Stomach (tissue), 9 donors: ENCODE results near the gene TMEM8B. TPM values are rescaled to one million over a fixed set of nuclear protein-coding genes. Genes with fewer than 3 reads are reported as not detected.

Experiments
- DNase-seq, 2 donors: peaks; one replicate each; pipeline versions ENCODE4 v3.0.0 to v3.0.0-alpha.2; 2013 to 2019
- H3K27ac ChIP-seq, 5 donors: fragments of 200-600 bp in 4 of 5; sonication (generic) in 4 of 5; one replicate each; pipeline ENCODE4 v1.5.1; 2013 to 2019; ENCODE audit warnings: mild to moderate bottlenecking in 1 of 5, moderate library complexity in 1 of 5
- H3K27me3 ChIP-seq, 3 donors: fragments of 200-600 bp; sonication (generic); one replicate each; pipeline ENCODE4 v1.5.1; 2017 to 2019; ENCODE audit warnings: mixed run types in 1 of 3
- H3K36me3 ChIP-seq, 4 donors: fragments of 200-600 bp; sonication (generic); 1 replicate in 3 of 4; 2 replicates in 1 of 4; pipeline ENCODE4 v1.5.1; 2016 to 2019
- H3K4me1 ChIP-seq, 4 donors: fragments of 200-600 bp; sonication (generic); one replicate each; pipeline ENCODE4 v1.5.1; 2016 to 2019
- H3K4me3 ChIP-seq, 4 donors: fragments of 200-600 bp; sonication (generic) in 3 of 4; one replicate each; pipeline ENCODE4 v1.5.1; 2016 to 2019; ENCODE audit warnings: mild to moderate bottlenecking in 1 of 4
- H3K9me3 ChIP-seq, 4 donors: fragments of 200-600 bp; sonication (generic); one replicate each; pipeline ENCODE4 v1.5.1; 2016 to 2019
- EP300 ChIP-seq: sonication (generic); formaldehyde crosslinking; IDR thresholded peaks from one replicate; pipeline ENCODE4 v1.6.1; 2017; ENCODE audit warnings: antibody characterized with exemption
- POLR2A ChIP-seq, 4 donors: fragments of 450-650 bp; IDR thresholded peaks; one replicate each; pipeline ENCODE4 v1.6.1; 2016; ENCODE audit warnings: antibody characterized with exemption in 4 of 4, control low read depth in 2 of 4, mild to moderate bottlenecking in 1 of 4, moderate library complexity in 1 of 4
- POLR2AphosphoS5 ChIP-seq, 3 donors: sonication (generic); formaldehyde crosslinking; IDR thresholded peaks; one replicate each; pipeline ENCODE4 v1.6.1; 2016; ENCODE audit warnings: antibody characterized with exemption in 3 of 3
- WGBS, 5 donors: extraction: QIAGEN DNeasy Blood & Tissue Kit in 3 of 5; methylation state at CpG; one replicate each; pipeline versions ENCODE4 v1.1.5 to v1.1.7; 2013 to 2018; 5-methylcytosine and 5-hydroxymethylcytosine counted together
- intact Hi-C: fragments of 100-400 bp; cut with DNase I; formaldehyde crosslinking; loops from one replicate; pipeline ENCODE4 v1.15.1; 2023; ENCODE audit warnings: low total_unique reads
- polyA plus RNA-seq, 3 donors: library from polyadenylated mRNA; stranded (reverse); fragments of 200-250 nt; gene quantifications; one replicate each; pipeline ENCODE4 v1.2.3, GENCODE V29; 2013
- total RNA-seq, 5 donors: library from RNA; depleted of rRNA; stranded (reverse); fragments of >200 nt; gene quantifications; one replicate each; pipeline versions ENCODE4 v1.1.0 to v1.2.3, GENCODE V29; 2014 to 2016
- TF ChIP-seq, protein P1 (sequence below), 7 experiments: fragments of 450-650 bp in 4 of 7; fragments of 200-600 bp in 3 of 7; sonication (generic) in 3 of 7; IDR thresholded peaks; one replicate each; pipeline ENCODE4 v1.5.1; 2016 to 2019; ENCODE audit warnings: antibody characterized with exemption in 7 of 7, control low read depth in 2 of 7, mild to moderate bottlenecking in 1 of 7
- donor health status: healthy with polysubstance abuse.
- donor health status: Bipolar disorder and iron deficiency.
- donor health status: healthy.

TMEM8B gene
- total and polyA plus RNA-seq, 8 donors: 4.6 to 81.4 (median 8.1) TPM

DNA sequence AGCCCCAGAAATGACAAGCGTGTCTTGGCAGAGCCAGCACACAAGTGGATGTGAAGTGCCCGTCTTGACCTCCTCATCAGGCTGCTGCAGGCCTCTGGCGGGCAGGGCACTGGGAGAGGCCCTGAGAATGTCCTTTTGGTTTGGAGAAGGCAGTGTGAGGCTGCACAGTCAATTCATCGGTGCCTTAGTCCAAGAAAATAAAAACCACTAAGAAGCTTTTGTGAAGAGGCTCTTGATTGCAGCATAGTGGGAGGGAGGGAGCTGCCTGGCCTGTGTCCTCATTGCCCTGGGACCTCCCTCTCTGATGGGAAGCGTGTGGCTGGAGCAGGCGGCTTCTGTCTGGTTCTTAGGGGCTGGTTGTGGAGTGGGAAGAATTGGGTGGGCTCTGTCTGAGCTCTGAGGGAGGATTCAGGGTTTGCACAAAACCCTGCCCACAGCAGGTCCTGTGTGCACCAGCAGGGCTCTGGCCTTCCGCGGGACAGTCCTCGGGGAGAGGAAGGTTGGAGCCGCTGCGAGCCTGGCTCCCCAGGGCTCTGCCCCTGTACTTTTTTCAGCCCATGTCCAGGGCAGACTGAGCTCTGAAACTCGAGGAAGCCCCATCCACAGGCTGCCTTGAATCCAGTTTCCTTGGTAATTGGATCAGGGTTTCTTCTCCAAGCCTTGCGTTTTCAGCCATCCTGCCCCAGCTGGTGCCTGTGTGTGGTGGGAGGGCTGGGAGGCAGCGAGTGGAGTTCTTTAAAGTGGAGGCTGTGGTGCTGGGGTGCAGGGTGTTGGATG lies 78.1 kb downstream of the TMEM8B start:
- H3K4me3 ChIP-seq: peak overlapping the region in 2 of 4 donors; percentile 17 to 23
- peak in 1 of 2 donors; percentile 82 for DNase-seq
- H3K9me3 ChIP-seq: no peaks in the 10 kb centered on the region
- H3K4me1 ChIP-seq: peaks cover 66 to 87% (median 72%) of the 10 kb centered on the region in 4 donors
- TF ChIP-seq EP300 (no peak), POLR2AphosphoS5 (IDR thresholded peaks at IDR 0.05) (peak in 2 of 3 donors; percentile 6 to 49), POLR2A (IDR thresholded peaks at IDR 0.05) (no peak)
- TF ChIP-seq, protein P1, sequence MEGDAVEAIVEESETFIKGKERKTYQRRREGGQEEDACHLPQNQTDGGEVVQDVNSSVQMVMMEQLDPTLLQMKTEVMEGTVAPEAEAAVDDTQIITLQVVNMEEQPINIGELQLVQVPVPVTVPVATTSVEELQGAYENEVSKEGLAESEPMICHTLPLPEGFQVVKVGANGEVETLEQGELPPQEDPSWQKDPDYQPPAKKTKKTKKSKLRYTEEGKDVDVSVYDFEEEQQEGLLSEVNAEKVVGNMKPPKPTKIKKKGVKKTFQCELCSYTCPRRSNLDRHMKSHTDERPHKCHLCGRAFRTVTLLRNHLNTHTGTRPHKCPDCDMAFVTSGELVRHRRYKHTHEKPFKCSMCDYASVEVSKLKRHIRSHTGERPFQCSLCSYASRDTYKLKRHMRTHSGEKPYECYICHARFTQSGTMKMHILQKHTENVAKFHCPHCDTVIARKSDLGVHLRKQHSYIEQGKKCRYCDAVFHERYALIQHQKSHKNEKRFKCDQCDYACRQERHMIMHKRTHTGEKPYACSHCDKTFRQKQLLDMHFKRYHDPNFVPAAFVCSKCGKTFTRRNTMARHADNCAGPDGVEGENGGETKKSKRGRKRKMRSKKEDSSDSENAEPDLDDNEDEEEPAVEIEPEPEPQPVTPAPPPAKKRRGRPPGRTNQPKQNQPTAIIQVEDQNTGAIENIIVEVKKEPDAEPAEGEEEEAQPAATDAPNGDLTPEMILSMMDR (IDR thresholded peaks at IDR 0.05): no peak
- intact Hi-C loops: loop anchor here (5.0 kb wide), 1 partner anchor 40 kb away; no protein-coding TSS in a partner anchor
- 47 to 69% (median 57%) methylated on average over 12 to 14 of the region's 14 CpGs for whole genome bisulfite sequencing, 5 donors
- H3K27me3 ChIP-seq: no peaks in the 10 kb centered on the region
- no peaks in the 10 kb centered on the region for H3K36me3 ChIP-seq
- H3K27ac ChIP-seq: peak overlapping the region; percentile 73 to 94 (median 89)

DNA sequence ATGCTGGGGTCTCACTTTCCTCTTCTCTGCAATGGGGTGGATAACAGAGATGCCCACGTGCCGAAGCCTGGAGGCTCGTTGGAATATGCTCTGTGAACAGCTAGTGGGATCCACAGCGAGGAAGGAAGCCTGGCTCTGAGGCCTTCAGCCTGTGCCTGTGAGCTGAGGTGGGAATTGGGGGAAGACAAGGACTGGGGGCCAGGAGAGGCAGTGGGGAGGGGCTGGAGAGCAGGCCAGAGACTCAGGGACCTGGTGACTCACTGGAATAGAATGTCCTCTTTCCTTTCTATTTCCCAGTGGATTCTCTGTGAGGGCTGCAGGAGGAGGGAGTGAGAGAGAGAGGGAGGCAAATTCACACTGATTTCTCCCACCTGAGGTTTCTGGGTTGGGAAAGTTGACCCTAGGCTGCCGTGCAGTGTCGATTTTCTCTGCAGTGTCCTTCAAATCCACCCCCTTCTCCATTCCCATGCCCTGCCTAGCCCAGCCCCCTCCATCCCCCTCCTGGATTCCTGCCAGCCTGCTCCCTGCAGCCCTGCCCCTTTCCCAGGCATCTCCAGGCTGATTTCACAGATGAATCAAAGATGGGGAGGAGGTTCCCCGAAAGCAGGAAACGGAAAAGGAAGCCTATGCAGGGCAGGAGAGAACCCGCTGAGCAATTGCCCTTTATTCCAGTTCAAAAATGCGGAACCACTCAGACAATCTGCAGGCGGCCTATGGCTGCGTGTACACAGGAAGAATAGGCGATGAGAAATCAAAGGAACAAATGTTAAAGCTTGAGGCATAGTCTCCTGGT lies 78.9 kb downstream of the TMEM8B start:
- Histone ChIP-seq H3K4me1 (peaks cover 66 to 93% (median 72%) of the 10 kb centered on the region in 4 donors), H3K9me3 (no peaks in the 10 kb centered on the region), H3K4me3 (peak overlapping the region in 2 of 4 donors; percentile 7 to 9), H3K27ac (peak overlapping the region; percentile 73 to 94 (median 89)), H3K36me3 (no peaks in the 10 kb centered on the region), H3K27me3 (no peaks in the 10 kb centered on the region)
- DNase-seq: peak; percentile 47 to 89
- TF ChIP-seq POLR2A (IDR thresholded peaks at IDR 0.05): no peak
- peak; percentile 5 to 53 (median 38) for TF ChIP-seq POLR2AphosphoS5 (IDR thresholded peaks at IDR 0.05)
- TF ChIP-seq EP300: no peak
- TF ChIP-seq, protein P1 (IDR thresholded peaks at IDR 0.05): no peak
- intact Hi-C loops: loop anchor here (5.0 kb wide), 1 partner anchor 39 kb away; no protein-coding TSS in a partner anchor
- 30 to 43% (median 38%) methylated on average over 13 of the region's 13 CpGs for WGBS, 5 donors

DNA sequence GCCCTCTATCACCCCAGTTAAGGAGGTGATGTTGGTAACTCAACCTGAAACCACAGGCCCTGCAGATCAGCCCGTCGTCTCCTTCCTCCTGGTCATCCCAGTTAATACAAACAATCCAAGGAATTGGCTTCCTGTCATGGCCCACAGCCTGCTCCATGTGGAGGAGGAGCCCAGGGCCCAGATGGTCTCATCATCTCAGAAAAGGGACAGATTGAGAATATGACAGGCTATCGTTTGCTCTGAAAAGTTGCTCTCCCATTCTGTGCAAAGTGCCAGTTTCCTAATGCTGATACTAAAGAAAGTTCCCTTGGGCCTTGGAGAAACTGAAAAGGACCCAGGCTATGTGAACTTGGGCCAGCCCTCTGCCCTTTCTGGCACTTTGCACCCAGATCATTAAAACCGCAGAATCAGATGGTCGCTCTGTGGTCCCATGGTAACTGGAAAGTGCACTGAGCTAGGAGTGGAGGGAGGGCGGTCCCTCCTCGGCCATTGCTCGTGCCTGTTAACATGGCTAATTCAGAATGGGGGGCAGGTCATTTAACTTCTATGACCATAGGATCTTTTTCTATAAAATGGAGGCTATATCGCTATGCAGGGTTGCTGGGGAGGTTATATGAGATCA lies 79.6 kb downstream of the TMEM8B start:
- intact Hi-C loops: loop anchor here (5.0 kb wide), 1 partner anchor 39 kb away; no protein-coding TSS in a partner anchor
- H3K4me3 ChIP-seq: no peak overlapping the region
- no peaks in the 10 kb centered on the region for H3K9me3 ChIP-seq
- H3K27ac ChIP-seq: peak overlapping the region; percentile 73 to 94 (median 89)
- TF ChIP-seq POLR2A (IDR thresholded peaks at IDR 0.05) (no peak), POLR2AphosphoS5 (IDR thresholded peaks at IDR 0.05) (no peak), EP300 (no peak)
- TF ChIP-seq, protein P1 (IDR thresholded peaks at IDR 0.05): no peak
- no peaks in the 10 kb centered on the region for H3K27me3 ChIP-seq
- 56 to 82% (median 68%) methylated on average over 9 of the region's 9 CpGs for WGBS, 5 donors
- no peaks in the 10 kb centered on the region for H3K36me3 ChIP-seq
- DNase-seq: no peak
- H3K4me1 ChIP-seq: peaks cover 66 to 92% (median 72%) of the 10 kb centered on the region in 4 donors

DNA sequence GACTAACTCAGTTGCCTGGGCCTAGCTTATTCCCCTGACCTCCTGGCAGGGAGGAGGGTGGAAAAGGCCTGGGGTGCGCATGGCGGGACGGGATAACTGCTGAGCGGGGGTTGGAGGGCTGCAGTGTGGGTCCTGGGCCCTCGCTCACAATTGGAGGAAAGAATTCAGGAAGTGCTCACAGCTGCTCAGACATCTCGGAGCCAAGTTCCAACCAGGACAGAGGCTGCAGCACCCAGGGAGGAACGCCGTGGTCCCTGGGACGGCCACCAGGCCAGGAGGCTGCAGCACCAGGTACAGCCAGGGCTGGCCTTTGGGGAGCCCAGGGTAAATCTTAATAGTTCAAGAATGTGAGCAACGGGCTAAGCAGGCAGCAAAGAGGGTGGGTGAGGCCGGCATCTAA lies 80.2 kb downstream of the TMEM8B start, which contains the start of gene SPAAR:
Gene SPAAR (plus strand): TSS at position 217 of the 400 bp plus-strand sequence. CDS start 974 bp downstream, outside the sequence.
- Histone ChIP-seq H3K9me3 (no peaks in the 10 kb centered on the region), H3K4me1 (peaks cover 66 to 88% (median 72%) of the 10 kb centered on the region in 4 donors), H3K4me3 (no peak within 1 kb of the TSS), H3K27ac (peak within 1 kb of the TSS; percentile 73 to 94 (median 89)), H3K27me3 (no peaks in the 10 kb centered on the region), H3K36me3 (no peaks in the 10 kb centered on the region)
- WGBS, 5 donors: 66 to 92% (median 75%) methylated on average over 8 to 11 of the region's 11 CpGs
- intact Hi-C loops: loop anchor here (5.0 kb wide), 1 partner anchor 38 kb away; no protein-coding TSS in a partner anchor
- no peak for DNase-seq
- TF ChIP-seq POLR2AphosphoS5 (IDR thresholded peaks at IDR 0.05) (peak in 1 of 3 donors; percentile 15), EP300 (no peak)
- TF ChIP-seq, protein P1 (IDR thresholded peaks at IDR 0.05): no peak
